ENCODE measurements around the gene SF3A2. TPM values are rescaled to one million over a fixed set of nuclear protein-coding genes. Genes with fewer than 3 reads are reported as not detected.

Gene SF3A2
- total RNA-seq, 2 experiments from 2014 or later = 124 to 206 TPM

- no peak for TF ChIP-seq CTCF (conservative IDR thresholded peaks at IDR 0.05; ENCODE audit: low read length)
- TF ChIP-seq EZH2phosphoT487 (IDR thresholded peaks at IDR 0.05; ENCODE audit: borderline replicate concordance, low read depth, low read length) = no peak
- Histone ChIP-seq H3K36me3 (ENCODE audit: insufficient read depth, low read length) (peaks cover 85% of the 10 kb centered on the region), H3K4me2 (ENCODE audit: low read length) (no peak overlapping the region), H3K79me2 (ENCODE audit: insufficient read depth, low read depth, low read length) (no peaks in the 10 kb centered on the region), H3K9me3 (ENCODE audit: low read length) (no peaks in the 10 kb centered on the region), H4K20me1 (ENCODE audit: insufficient read depth, low read length) (no peaks in the 10 kb centered on the region), H3K4me1 (ENCODE audit: insufficient read depth, low read length, poor library complexity, severe bottlenecking) (no peaks in the 10 kb centered on the region), H3K4me3 (ENCODE audit: low read depth, low read length, poor library complexity, severe bottlenecking) (no peak overlapping the region), H3K9me2 (ENCODE audit: insufficient read depth, low read length) (no peaks in the 10 kb centered on the region), H2AFZ (ENCODE audit: low read length) (no peak overlapping the region), H3K27ac (ENCODE audit: low read depth, low read length, poor library complexity, severe bottlenecking) (no peak overlapping the region)
- POLR2A ChIA-PET = interaction anchor here (0.6 kb wide), 1 partner anchor 287 kb away, joined by 3 read pairs; no protein-coding TSS in a partner anchor
- no TSS peak for BruUV-seq (replicated peaks)
- CTCF ChIA-PET (ENCODE audit: unreplicated experiment) = no interaction called here
- no peak for DNase-seq (ENCODE audit: low spot score)
- intact Hi-C loops (cut with micrococcal nuclease; ENCODE audit: unreplicated experiment) = no loop called here
Measured at GRCh38 chr19:2193807-2194206, 42.8 kb upstream of the SF3A2 start.

DNA sequence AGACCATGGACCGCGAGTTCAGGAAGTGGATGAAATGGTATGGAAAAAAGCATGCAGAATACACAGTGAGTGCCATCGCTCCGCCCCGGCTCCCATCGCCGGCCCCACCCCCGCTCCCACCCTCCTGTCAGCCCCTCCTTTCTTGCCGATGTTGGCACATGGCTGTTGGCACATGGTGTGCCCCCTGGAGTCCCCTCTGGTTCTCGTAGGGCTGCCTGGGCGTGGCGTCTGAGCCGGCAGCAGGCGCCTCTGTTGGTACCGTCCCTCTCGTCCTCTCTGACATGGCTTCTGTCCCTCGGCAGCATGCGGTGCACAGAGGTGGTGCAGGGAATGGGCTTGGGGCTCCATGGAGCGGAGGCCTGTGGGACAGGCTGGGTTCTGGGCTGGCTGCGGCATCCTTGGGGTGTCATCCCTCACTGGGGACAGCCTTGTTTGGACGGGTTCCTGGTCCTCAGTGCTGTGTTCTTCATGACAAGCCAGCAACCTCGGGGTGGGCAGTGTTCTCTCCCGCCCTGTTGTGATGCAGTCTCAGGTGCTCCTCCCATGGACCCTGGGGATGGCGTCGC lies 42.0 kb upstream of the SF3A2 start:
- H3K4me2 ChIP-seq (ENCODE audit: low read length) = no peak overlapping the region
- no peak overlapping the region for H3K27ac ChIP-seq (ENCODE audit: low read depth, low read length, poor library complexity, severe bottlenecking)
- no peaks in the 10 kb centered on the region for H3K4me1 ChIP-seq (ENCODE audit: insufficient read depth, low read length, poor library complexity, severe bottlenecking)
- TF ChIP-seq CTCF (conservative IDR thresholded peaks at IDR 0.05; ENCODE audit: low read length) = no peak
- TF ChIP-seq EZH2phosphoT487 (IDR thresholded peaks at IDR 0.05; ENCODE audit: borderline replicate concordance, low read depth, low read length) = no peak
- no peak overlapping the region for H3K4me3 ChIP-seq (ENCODE audit: low read depth, low read length, poor library complexity, severe bottlenecking)
- no TSS peak for BruUV-seq (replicated peaks)
- ChIA-PET CTCF (ENCODE audit: unreplicated experiment) (no interaction called here), POLR2A (interaction anchor here (0.6 kb wide), 1 partner anchor 286 kb away, joined by 3 read pairs; no protein-coding TSS in a partner anchor)
- peaks cover 77% of the 10 kb centered on the region for H3K36me3 ChIP-seq (ENCODE audit: insufficient read depth, low read length)
- no peak for DNase-seq (ENCODE audit: low spot score)
- H3K9me3 ChIP-seq (ENCODE audit: low read length) = no peaks in the 10 kb centered on the region
- no peaks in the 10 kb centered on the region for H4K20me1 ChIP-seq (ENCODE audit: insufficient read depth, low read length)
- intact Hi-C loops (cut with micrococcal nuclease; ENCODE audit: unreplicated experiment) = no loop called here
- H2AFZ ChIP-seq (ENCODE audit: low read length) = no peak overlapping the region
- no peaks in the 10 kb centered on the region for H3K79me2 ChIP-seq (ENCODE audit: insufficient read depth, low read depth, low read length)
- no peaks in the 10 kb centered on the region for H3K9me2 ChIP-seq (ENCODE audit: insufficient read depth, low read length)

DNA sequence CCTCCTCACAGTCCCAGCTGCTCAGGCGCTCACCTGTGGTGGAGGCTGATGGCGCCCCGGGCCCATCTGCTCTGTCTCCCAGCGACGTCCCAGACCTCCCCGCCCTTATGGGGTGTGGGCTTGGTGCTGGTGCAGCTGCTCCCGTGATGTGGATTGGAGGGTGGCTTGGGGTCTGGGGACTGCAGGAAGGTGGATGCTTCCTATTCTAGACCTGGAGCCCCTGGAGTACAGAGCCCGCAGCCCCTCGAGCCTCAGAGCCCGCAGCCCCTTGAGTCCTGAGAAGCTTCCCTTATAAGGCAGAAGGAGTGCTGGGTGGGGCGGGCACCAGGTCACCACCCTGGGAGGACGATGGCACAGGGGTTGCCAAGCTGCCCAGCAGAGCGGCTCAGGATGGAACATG lies 41.3 kb upstream of the SF3A2 start:
- H3K36me3 ChIP-seq (ENCODE audit: insufficient read depth, low read length) = peaks cover 71% of the 10 kb centered on the region

More for the DNA sequence above, 41.3 kb upstream of the SF3A2 start:
- Histone ChIP-seq H3K9me2 (ENCODE audit: insufficient read depth, low read length) (no peaks in the 10 kb centered on the region), H3K27ac (ENCODE audit: low read depth, low read length, poor library complexity, severe bottlenecking) (no peak overlapping the region), H3K79me2 (ENCODE audit: insufficient read depth, low read depth, low read length) (no peaks in the 10 kb centered on the region), H3K9me3 (ENCODE audit: low read length) (no peaks in the 10 kb centered on the region), H3K4me2 (ENCODE audit: low read length) (no peak overlapping the region), H3K4me3 (ENCODE audit: low read depth, low read length, poor library complexity, severe bottlenecking) (no peak overlapping the region), H4K20me1 (ENCODE audit: insufficient read depth, low read length) (no peaks in the 10 kb centered on the region), H2AFZ (ENCODE audit: low read length) (no peak overlapping the region), H3K4me1 (ENCODE audit: insufficient read depth, low read length, poor library complexity, severe bottlenecking) (no peaks in the 10 kb centered on the region)
- no TSS peak for BruUV-seq (replicated peaks)
- ChIA-PET CTCF (ENCODE audit: unreplicated experiment) (no interaction called here), POLR2A (no interaction called here)
- intact Hi-C loops (cut with micrococcal nuclease; ENCODE audit: unreplicated experiment) = no loop called here
- DNase-seq (ENCODE audit: low spot score) = no peak
- TF ChIP-seq EZH2phosphoT487 (IDR thresholded peaks at IDR 0.05; ENCODE audit: borderline replicate concordance, low read depth, low read length) = no peak
- no peak for TF ChIP-seq CTCF (conservative IDR thresholded peaks at IDR 0.05; ENCODE audit: low read length)

All from OCI-LY7 (cell line).